Prostate gland (tissue), 2 donors: Measurements from ENCODE around the gene IL7R. TPM values are rescaled to one million over a fixed set of nuclear protein-coding genes. Genes with fewer than 3 reads are reported as not detected.

Experiments
- DNase-seq: peaks from one replicate; pipeline ENCODE4 v3.0.0-alpha.2; 2019; ENCODE audit warnings: low spot score
- H3K27ac ChIP-seq, 2 donors: fragments of 200-600 bp; sonication (generic); 2 replicates each; pipeline ENCODE4 v1.5.1; 2017 to 2019
- H3K27me3 ChIP-seq: fragments of 200-600 bp; sonication (generic); replicated peaks from 2 replicates; pipeline ENCODE4 v1.5.1; 2019; ENCODE audit not compliant: insufficient read depth
- H3K36me3 ChIP-seq, 2 donors: fragments of 200-600 bp; sonication (generic); 1 replicate in 1 of 2; 2 replicates in 1 of 2; pipeline versions ENCODE4 v1.5.1 to v1.8.1; 2017 to 2019
- H3K4me1 ChIP-seq: fragments of 200-600 bp; sonication (generic); replicated peaks from 2 replicates; pipeline ENCODE4 v1.5.1; 2019
- H3K4me3 ChIP-seq, 2 donors: fragments of 200-600 bp; sonication (generic); 2 replicates each; pipeline ENCODE4 v1.5.1; 2017 to 2019
- H3K9me3 ChIP-seq: fragments of 200-600 bp; sonication (generic); 2 replicates; pipeline ENCODE4 v1.5.1; 2017
- CTCF ChIP-seq, 4 experiments: fragments of 200-600 bp in 2 of 4; fragments of 450-650 bp in 2 of 4; sonication (generic) in 2 of 4; IDR thresholded peaks; 1 replicate in 3 of 4; 2 replicates in 1 of 4; pipeline ENCODE4 v1.5.1; 2016 to 2019; ENCODE audit warnings: antibody characterized with exemption in 4 of 4, mild to moderate bottlenecking in 2 of 4, moderate library complexity in 2 of 4
- POLR2A ChIP-seq: fragments of 450-650 bp; IDR thresholded peaks from one replicate; pipeline ENCODE4 v1.6.1; 2016; ENCODE audit warnings: antibody characterized with exemption, mild to moderate bottlenecking
- POLR2AphosphoS5 ChIP-seq: sonication (generic); formaldehyde crosslinking; IDR thresholded peaks from one replicate; pipeline ENCODE4 v1.6.1; 2017; ENCODE audit warnings: antibody characterized with exemption
- WGBS: methylation state at CpG from one replicate; pipeline ENCODE4 v1.1.5; 2018; 5-methylcytosine and 5-hydroxymethylcytosine counted together
- intact Hi-C: fragments of 100-400 bp; cut with DNase I; formaldehyde crosslinking; loops from one replicate; pipeline ENCODE4 v1.14.2; 2022
- total RNA-seq, 2 donors: library from RNA; depleted of rRNA; stranded (reverse); fragments of >200 nt; gene quantifications; one replicate each; pipeline ENCODE4 v1.1.0, GENCODE V29; 2016

Gene IL7R
- total RNA-seq, 2 donors from 2014 or later, result 7.8 to 13.5 TPM

GRCh38 chr5:35850967-35851680 lies 5.6 kb upstream of the IL7R start:
- no peaks in the 10 kb centered on the region for H3K27me3 ChIP-seq
- no peak overlapping the region for H3K27ac ChIP-seq
- TF ChIP-seq POLR2A (no peak), POLR2AphosphoS5 (no peak), CTCF (IDR thresholded peaks at IDR 0.05) (no peak)
- intact Hi-C loops, result no loop called here
- DNase-seq, result no peak
- H3K9me3 ChIP-seq, result no peaks in the 10 kb centered on the region
- WGBS, result 35% methylated on average over 8 of the region's 8 CpGs
- H3K36me3 ChIP-seq, result no peaks in the 10 kb centered on the region
- no peak overlapping the region for H3K4me3 ChIP-seq
- H3K4me1 ChIP-seq, result no peaks in the 10 kb centered on the region

DNA sequence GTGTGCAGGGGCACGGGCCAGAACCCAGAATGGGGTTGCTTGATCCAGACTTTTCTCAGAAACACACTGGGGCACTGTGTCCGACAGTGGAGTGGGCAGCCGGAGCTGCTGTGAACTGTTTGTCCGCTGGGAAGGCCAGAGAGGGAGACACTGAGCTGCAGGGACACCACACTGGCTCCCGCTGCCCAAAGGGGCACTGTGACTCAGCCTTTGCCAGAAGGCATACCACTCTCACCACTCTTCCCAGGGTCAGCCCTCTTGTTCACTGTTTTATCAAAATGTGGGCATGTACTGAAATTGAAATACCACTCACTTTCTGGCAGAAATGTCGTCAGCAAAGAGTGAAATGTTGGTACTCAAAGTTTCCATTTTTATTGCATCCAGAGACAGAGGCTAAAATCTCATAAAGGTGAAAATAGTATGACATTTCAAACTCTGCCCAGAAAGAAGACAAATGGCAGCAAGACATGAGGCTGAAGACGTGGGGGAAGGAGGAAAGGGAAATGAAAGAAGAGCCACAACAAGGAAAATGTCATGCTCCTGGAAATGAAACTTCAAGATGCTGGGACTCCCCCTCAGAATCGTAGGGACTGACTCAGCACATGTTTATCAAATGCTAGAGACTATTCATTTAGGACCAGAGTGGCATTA lies 4.5 kb upstream of the IL7R start:
- Histone ChIP-seq H3K4me3 (no peak overlapping the region), H3K27me3 (no peaks in the 10 kb centered on the region), H3K27ac (no peak overlapping the region), H3K36me3 (no peaks in the 10 kb centered on the region), H3K4me1 (no peaks in the 10 kb centered on the region), H3K9me3 (no peaks in the 10 kb centered on the region)
- no peak for DNase-seq
- WGBS, result 68% methylated on average over 8 of the region's 8 CpGs
- TF ChIP-seq POLR2AphosphoS5, result no peak
- TF ChIP-seq CTCF (IDR thresholded peaks at IDR 0.05), result no peak
- no peak for TF ChIP-seq POLR2A
- intact Hi-C loops, result no loop called here

- intact Hi-C loops, result no loop called here
- Histone ChIP-seq H3K36me3 (no peaks in the 10 kb centered on the region), H3K4me1 (no peaks in the 10 kb centered on the region), H3K9me3 (no peaks in the 10 kb centered on the region), H3K27ac (no peak overlapping the region), H3K4me3 (no peak overlapping the region), H3K27me3 (no peaks in the 10 kb centered on the region)
- no peak for DNase-seq
- TF ChIP-seq POLR2A, result no peak
- TF ChIP-seq CTCF (IDR thresholded peaks at IDR 0.05), result no peak
Measured at GRCh38 chr5:35852773-35853172, 3.9 kb upstream of the IL7R start.

DNA sequence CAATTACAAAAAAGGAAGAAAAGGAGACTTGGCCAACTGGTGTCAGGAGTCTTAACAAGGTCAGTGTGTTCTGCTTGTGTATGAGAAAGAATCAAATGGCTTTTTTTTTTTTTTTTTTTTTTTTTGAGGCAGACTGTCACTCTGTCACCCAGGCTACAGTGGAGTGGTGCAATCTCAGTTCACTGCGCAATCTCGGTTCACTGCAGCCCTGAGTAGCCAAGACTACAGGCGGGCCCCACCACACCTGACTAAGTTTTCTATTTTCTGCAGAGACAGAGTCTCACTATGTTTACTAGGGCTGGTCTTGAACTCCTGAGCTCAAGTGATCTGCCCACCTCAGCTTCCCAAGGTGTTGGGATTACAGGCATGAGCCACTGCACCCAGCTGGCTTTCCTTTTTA lies 3.1 kb upstream of the IL7R start:
- no peak for DNase-seq
- 36% methylated on average over 3 of the region's 3 CpGs for WGBS
- Histone ChIP-seq H3K4me3 (no peak overlapping the region), H3K9me3 (no peaks in the 10 kb centered on the region), H3K4me1 (no peaks in the 10 kb centered on the region), H3K36me3 (no peaks in the 10 kb centered on the region), H3K27ac (no peak overlapping the region), H3K27me3 (no peaks in the 10 kb centered on the region)
- TF ChIP-seq POLR2AphosphoS5 (no peak), POLR2A (no peak), CTCF (IDR thresholded peaks at IDR 0.05) (no peak)
- intact Hi-C loops, result no loop called here

DNA sequence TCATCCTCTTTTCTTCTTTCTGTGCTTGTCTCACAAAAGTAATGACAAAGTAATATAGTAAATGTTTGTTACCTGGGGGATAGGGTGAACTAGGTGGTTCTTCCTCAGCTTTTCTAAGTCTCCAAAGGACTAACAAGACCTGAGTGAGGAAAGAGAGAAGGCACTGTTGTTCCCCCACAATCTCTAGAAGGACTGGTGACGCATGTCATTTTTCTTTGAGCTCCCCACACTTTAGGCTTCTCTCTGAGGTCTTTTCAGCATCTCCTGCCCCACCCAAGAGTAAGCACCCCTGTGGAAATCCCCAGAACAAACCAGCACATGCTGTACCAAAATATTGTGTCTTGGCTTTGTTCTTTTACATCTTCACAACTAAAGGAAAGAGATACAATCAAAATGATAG lies 2.4 kb upstream of the IL7R start:
- DNase-seq, result no peak
- Histone ChIP-seq H3K4me1 (no peaks in the 10 kb centered on the region), H3K9me3 (no peaks in the 10 kb centered on the region), H3K27ac (no peak overlapping the region), H3K27me3 (no peaks in the 10 kb centered on the region), H3K36me3 (no peaks in the 10 kb centered on the region), H3K4me3 (no peak overlapping the region)
- TF ChIP-seq CTCF (IDR thresholded peaks at IDR 0.05) (no peak), POLR2AphosphoS5 (no peak), POLR2A (no peak)
- WGBS, result 87% methylated on average over 1 of the region's 1 CpG
- intact Hi-C loops, result no loop called here
